Measurements from ENCODE around the gene CADPS2.

DNA sequence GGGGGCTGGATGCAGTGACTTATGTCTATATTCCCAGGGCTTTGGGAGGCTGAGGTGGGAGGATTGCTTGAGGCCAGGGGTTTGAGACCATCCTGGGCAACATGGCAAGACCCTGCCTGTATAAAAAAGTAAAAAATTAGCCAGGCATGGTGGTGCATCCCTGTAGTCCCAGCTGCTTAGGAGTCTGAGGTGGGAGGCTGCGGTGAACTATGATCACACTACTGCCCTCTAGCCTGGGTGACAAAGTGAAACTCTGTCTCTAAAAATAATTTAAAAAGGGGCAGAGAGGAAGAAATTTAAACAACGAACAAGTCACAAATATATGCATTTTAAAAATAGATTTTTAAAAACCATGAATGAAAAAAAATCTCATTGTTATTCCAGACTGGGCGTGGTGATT lies 535.6 kb downstream of the CADPS2 start:
- TF ChIP-seq POLR2AphosphoS5 (IDR thresholded peaks at IDR 0.05; ENCODE audit: low read depth, low read length): no peak
- no peak for TF ChIP-seq POLR2A (IDR thresholded peaks at IDR 0.05; ENCODE audit: low read depth, low read length)
- no peak for TF ChIP-seq TAF1 (IDR thresholded peaks at IDR 0.05; ENCODE audit: borderline replicate concordance, low read depth, low read length)
